CD4-positive, alpha-beta T cell (primary cell): ENCODE results near the gene ITGA6. TPM values are rescaled to one million over a fixed set of nuclear protein-coding genes. Genes with fewer than 3 reads are reported as not detected.
A peak's percentile ranks its signal among the peaks of the same experiment; 100 is the strongest.
"Not testable (repeated sequence)": the region's sequence is repeated elsewhere in the genome, so short reads cannot be mapped to it uniquely, and the experiment has no call there.

Source experiments
- ATAC-seq: fragments of 200-7000 bp; cut with Tn5 transposase; one replicate; pipeline ENCODE4 v1.10.0; 2022; ENCODE audit warnings: mild to moderate bottlenecking; ENCODE audit not compliant: poor library complexity
- CTCF ChIA-PET: fragments of 350-600 bp; sonication (Branson Sonifier 250); formaldehyde crosslinking; loops from one replicate; lab custom pipeline; 2021; ENCODE audit warnings: antibody characterized with exemption, inconsistent platforms; lab: Charles Lee
- POLR2A ChIA-PET: fragments of 350-600 bp; sonication (Branson Sonifier 250); formaldehyde crosslinking; loops from one replicate; lab custom pipeline; 2021; ENCODE audit warnings: antibody characterized with exemption, inconsistent platforms; lab: Charles Lee
- DNase-seq, 14 experiments: peaks; one replicate each; pipeline ENCODE4 v3.0.0-alpha.2; 2013 to 2020; ENCODE audit warnings: mixed read lengths in 2 of 14
- H3K27ac ChIP-seq, 2 donors: one replicate each; pipeline versions ENCODE4 v1.5.1 to v1.7.0; 2013; ENCODE audit warnings: low read length in 2 of 2, low read depth in 1 of 2, mild to moderate bottlenecking in 1 of 2
- H3K27me3 ChIP-seq, 2 experiments: 1 replicate in 1 of 2; 2 replicates in 1 of 2; pipeline versions ENCODE4 v1.6.1 to v1.7.0; 2013; ENCODE audit warnings: low read length in 2 of 2, control low read depth in 1 of 2, mild to moderate bottlenecking in 1 of 2, moderate library complexity in 1 of 2; ENCODE audit not compliant: insufficient read depth in 2 of 2, control insufficient read depth in 1 of 2
- H3K36me3 ChIP-seq: one replicate; pipeline ENCODE4 v1.6.1; 2013; ENCODE audit warnings: low read length, control low read depth; ENCODE audit not compliant: insufficient read depth
- H3K4me1 ChIP-seq: one replicate; pipeline ENCODE4 v1.6.1; 2013; ENCODE audit warnings: low read length, control low read depth; ENCODE audit not compliant: insufficient read depth
- H3K4me3 ChIP-seq: one replicate; pipeline ENCODE4 v1.5.1; 2013; ENCODE audit warnings: mild to moderate bottlenecking, low read length, moderate library complexity
- H3K9me3 ChIP-seq, 2 experiments: 1 replicate in 1 of 2; 2 replicates in 1 of 2; pipeline versions ENCODE4 v1.6.1 to v1.7.0; 2013; ENCODE audit warnings: low read length in 2 of 2, mild to moderate bottlenecking in 2 of 2, control low read depth in 1 of 2, moderate library complexity in 1 of 2; ENCODE audit not compliant: control insufficient read depth in 1 of 2, insufficient read depth in 1 of 2
- H3K27ac Mint-ChIP-seq: one replicate; pipeline ENCODE4 v1.8.0; 2020; ENCODE audit warnings: mixed read lengths
- H3K27me3 Mint-ChIP-seq: one replicate; pipeline ENCODE4 v1.8.0; 2021; ENCODE audit warnings: mixed read lengths
- H3K36me3 Mint-ChIP-seq: one replicate; pipeline ENCODE4 v1.8.0; 2021; ENCODE audit warnings: low read depth, mixed read lengths
- H3K4me1 Mint-ChIP-seq: one replicate; pipeline ENCODE4 v1.8.0; 2021; ENCODE audit warnings: low read depth, mixed read lengths
- H3K4me3 Mint-ChIP-seq: one replicate; pipeline ENCODE4 v1.8.0; 2020; ENCODE audit warnings: mild to moderate bottlenecking, mixed read lengths
- H3K9me3 Mint-ChIP-seq: one replicate; pipeline ENCODE4 v1.8.0; 2020; ENCODE audit warnings: mixed read lengths
- CTCF ChIP-seq: fragments of 200-600 bp; IDR thresholded peaks from one replicate; pipeline ENCODE4 v1.8.0; 2022; ENCODE audit warnings: antibody characterized with exemption, mild to moderate bottlenecking
- intact Hi-C, 2 experiments: fragments of 100-400 bp; cut with DNase I in 1 of 2; cut with micrococcal nuclease in 1 of 2; formaldehyde crosslinking; loops; one replicate each; pipeline versions ENCODE4 v1.15.1 to v1.9.0; 2023 to 2025; cut with DNase I, micrococcal nuclease
- total RNA-seq, 174 experiments: library from RNA in 2 of 174; stranded (reverse) in 2 of 174; gene quantifications; one replicate each; pipeline ENCODE4 v1.2.3 and lab custom pipeline; 2021 to 2026

ITGA6 gene
- total RNA-seq, 2 experiments from 2014 or later, result 53.5 to 58.0 TPM

GRCh38 chr2:172540421-172540820 lies 113.0 kb downstream of the ITGA6 start:
- intact Hi-C loops, result no loop called here
- peaks cover 53% of the 10 kb centered on the region for H3K36me3 Mint-ChIP-seq
- no peaks in the 10 kb centered on the region for H3K27me3 Mint-ChIP-seq
- ATAC-seq (no peak), DNase-seq (no peak)
- H3K9me3 ChIP-seq, result peaks cover 0 to 14% of the 10 kb centered on the region in 2 experiments
- CTCF ChIA-PET, result no interaction called here
- H3K4me3 ChIP-seq, result no peak overlapping the region
- H3K4me1 ChIP-seq, result no peaks in the 10 kb centered on the region
- POLR2A ChIA-PET, result no interaction called here
- TF ChIP-seq CTCF, result no peak
- peaks cover 4% of the 10 kb centered on the region for H3K9me3 Mint-ChIP-seq
- H3K27ac ChIP-seq, result no peak overlapping the region
- no peaks in the 10 kb centered on the region for H3K27me3 ChIP-seq
- H3K4me3 Mint-ChIP-seq, result no peak overlapping the region
- peaks cover 3% of the 10 kb centered on the region for H3K36me3 ChIP-seq
- H3K4me1 Mint-ChIP-seq, result no peaks in the 10 kb centered on the region
- H3K27ac Mint-ChIP-seq, result no peak overlapping the region

DNA sequence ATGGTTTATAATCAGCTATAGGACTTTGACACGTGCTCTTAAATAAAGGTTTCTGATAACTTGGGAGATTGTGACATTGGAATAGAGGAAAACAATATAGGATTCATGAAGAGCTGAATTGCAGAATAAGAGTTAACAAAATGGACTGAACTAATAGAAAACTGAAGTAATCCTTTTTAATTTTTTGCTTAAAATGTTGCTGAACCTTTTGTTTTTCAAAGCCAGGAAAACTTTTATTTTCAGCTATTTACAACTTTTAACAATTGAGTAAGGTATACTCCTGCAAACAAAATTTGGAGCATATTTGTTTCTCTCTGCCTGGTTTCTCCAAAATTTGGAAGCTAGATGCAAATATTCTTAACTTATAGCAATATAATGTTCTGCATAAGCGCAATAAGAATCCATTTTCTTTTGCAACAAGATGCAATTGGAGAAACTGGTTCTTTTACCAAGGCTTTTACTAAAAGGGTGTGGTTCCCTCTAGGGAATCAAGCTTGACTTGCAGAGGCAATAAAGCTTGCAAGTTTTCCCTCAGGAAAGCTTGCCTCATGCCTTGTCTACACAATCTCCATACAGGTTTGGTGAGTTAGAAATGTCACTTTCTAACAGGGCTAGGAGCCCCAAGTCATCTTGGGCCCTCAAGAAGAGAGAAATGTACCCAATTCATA lies 118.2 kb downstream of the ITGA6 start:
- H3K4me1 ChIP-seq, result peaks cover 7% of the 10 kb centered on the region
- H3K9me3 Mint-ChIP-seq, result peaks cover 4% of the 10 kb centered on the region
- no peak for TF ChIP-seq CTCF
- peaks cover 0 to 10% of the 10 kb centered on the region in 2 experiments for H3K9me3 ChIP-seq
- no peak overlapping the region for H3K4me3 ChIP-seq
- peaks cover 3% of the 10 kb centered on the region for H3K36me3 ChIP-seq
- peaks cover 15% of the 10 kb centered on the region for H3K4me1 Mint-ChIP-seq
- no peaks in the 10 kb centered on the region for H3K27me3 ChIP-seq
- H3K4me3 Mint-ChIP-seq, result no peak overlapping the region
- DNase-seq (no peak), ATAC-seq (no peak)
- no peak overlapping the region for H3K27ac Mint-ChIP-seq
- no peaks in the 10 kb centered on the region for H3K27me3 Mint-ChIP-seq
- POLR2A ChIA-PET, result no interaction called here
- CTCF ChIA-PET, result no interaction called here
- H3K36me3 Mint-ChIP-seq, result peaks cover 47% of the 10 kb centered on the region
- no peak overlapping the region for H3K27ac ChIP-seq
- intact Hi-C loops, result no loop called here

DNA sequence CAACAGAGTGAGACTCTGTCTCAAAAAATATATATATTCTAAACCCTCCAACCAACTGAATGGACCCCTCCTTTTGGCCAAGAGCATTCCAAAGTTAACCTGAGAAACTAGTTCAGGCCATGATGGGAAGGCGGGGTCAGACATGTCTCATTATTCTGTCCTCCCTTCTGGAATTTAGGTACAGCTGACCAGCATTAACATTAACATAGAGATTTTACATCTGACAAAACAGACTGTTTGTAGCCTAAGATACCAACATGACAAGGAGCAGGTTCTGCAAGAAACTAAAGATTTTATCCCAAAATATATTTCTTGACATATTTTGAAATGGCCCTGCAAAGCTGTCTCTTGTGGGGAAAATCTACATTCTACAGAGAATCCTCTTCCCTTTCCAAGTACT lies 121.7 kb downstream of the ITGA6 start:
- Histone ChIP-seq H3K4me1 (peaks cover 8% of the 10 kb centered on the region), H3K27me3 (no peaks in the 10 kb centered on the region), H3K9me3 (peaks cover 0 to 6% of the 10 kb centered on the region in 2 experiments), H3K36me3 (peaks cover 1% of the 10 kb centered on the region), H3K27ac (no peak overlapping the region), H3K4me3 (no peak overlapping the region)
- intact Hi-C loops, result no loop called here
- H3K36me3 Mint-ChIP-seq, result peaks cover 21% of the 10 kb centered on the region
- DNase-seq (no peak), ATAC-seq (no peak)
- ChIA-PET CTCF (no interaction called here), POLR2A (interaction anchor here (2.0 to 2.5 kb wide), 2 partner anchors 42 to 54 kb away, joined by 6 to 7 read pairs; no protein-coding TSS in a partner anchor)
- H3K4me1 Mint-ChIP-seq, result peaks cover 33% of the 10 kb centered on the region
- H3K9me3 Mint-ChIP-seq, result no peaks in the 10 kb centered on the region
- H3K27me3 Mint-ChIP-seq, result no peaks in the 10 kb centered on the region
- no peak for TF ChIP-seq CTCF
- no peak overlapping the region for H3K4me3 Mint-ChIP-seq
- no peak overlapping the region for H3K27ac Mint-ChIP-seq

DNA sequence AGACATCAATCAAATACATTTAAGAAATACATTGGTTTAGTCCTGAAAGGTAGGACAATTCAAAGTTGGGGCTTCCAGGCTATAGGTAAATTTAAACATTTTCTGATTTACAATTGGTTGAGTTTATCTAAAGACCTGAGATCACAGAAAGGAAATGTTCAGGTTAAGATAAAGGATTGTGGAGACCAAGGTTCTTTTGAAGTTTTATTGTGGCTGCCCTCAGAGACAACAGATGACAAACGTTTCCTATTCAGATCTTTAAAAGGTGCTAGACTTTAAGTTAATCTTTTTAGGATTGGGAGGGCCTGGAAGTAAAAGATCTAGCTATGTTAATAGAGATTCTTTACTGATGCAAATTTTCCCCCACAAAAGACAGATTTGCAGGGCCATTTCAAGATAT lies 122.4 kb downstream of the ITGA6 start:
- peak in 3 of 14 experiments; percentile 53 to 62 (median 54) for DNase-seq
- Mint-ChIP-seq H3K4me3 (peak overlapping the region; percentile 52), H3K4me1 (peaks cover 40% of the 10 kb centered on the region), H3K36me3 (peaks cover 14% of the 10 kb centered on the region)
- H3K9me3 ChIP-seq, H3K27me3 Mint-ChIP-seq, H3K36me3 ChIP-seq, H3K9me3 Mint-ChIP-seq, CTCF ChIA-PET, H3K27me3 ChIP-seq, H3K4me3 ChIP-seq, H3K27ac ChIP-seq, H3K27ac Mint-ChIP-seq: not testable (repeated sequence)
- peaks cover 10% of the 10 kb centered on the region for H3K4me1 ChIP-seq
- peak; percentile 29 for ATAC-seq
- intact Hi-C loops, result loop anchor here in 1 of 2 experiments (5.0 to 10.0 kb wide), 8 partner anchors 123 to 1705 kb away; partner anchors contain the start of genes DCAF17, DYNC1I2, GORASP2 and ITGA6
- POLR2A ChIA-PET, result interaction anchor here (2.0 to 2.5 kb wide), 2 partner anchors 43 to 54 kb away, joined by 6 to 7 read pairs; no protein-coding TSS in a partner anchor
